SU-DHL-6 (cell line): ENCODE results near the gene KCNIP3.

Experiments
- CTCF ChIP-seq: fragments of 200-600 bp; sonication (generic); IDR thresholded peaks from one replicate; pipeline ENCODE4 v1.5.1; 2017; ENCODE audit warnings: antibody characterized with exemption, mild to moderate bottlenecking, low read length, moderate library complexity; ENCODE audit not compliant: insufficient read depth, poor library complexity, severe bottlenecking
- EZH2phosphoT487 ChIP-seq: fragments of 200-600 bp; sonication (generic), shearing (Covaris generic); conservative IDR thresholded peaks from 2 replicates; pipeline ENCODE4 v1.6.1; 2018; ENCODE audit warnings: mild to moderate bottlenecking, antibody characterized with exemption, low read length, moderate library complexity, mixed read lengths

- TF ChIP-seq CTCF (no peak), EZH2phosphoT487 (no peak)
Observed at GRCh38 chr2:95260028-95261023, 36.8 kb upstream of the KCNIP3 start.
